Activated CD4-positive, alpha-beta T cell treated with anti-CD3 and anti-CD28 coated beads, Interleukin-2, amount 50 U/mL, for 48 hours (primary cell): ENCODE data around the gene ETFA.

Experiments used
- DNase-seq, 2 experiments: peaks; one replicate each; pipeline ENCODE4 v3.0.0-alpha.2; 2020

Gene ETFA

DNA sequence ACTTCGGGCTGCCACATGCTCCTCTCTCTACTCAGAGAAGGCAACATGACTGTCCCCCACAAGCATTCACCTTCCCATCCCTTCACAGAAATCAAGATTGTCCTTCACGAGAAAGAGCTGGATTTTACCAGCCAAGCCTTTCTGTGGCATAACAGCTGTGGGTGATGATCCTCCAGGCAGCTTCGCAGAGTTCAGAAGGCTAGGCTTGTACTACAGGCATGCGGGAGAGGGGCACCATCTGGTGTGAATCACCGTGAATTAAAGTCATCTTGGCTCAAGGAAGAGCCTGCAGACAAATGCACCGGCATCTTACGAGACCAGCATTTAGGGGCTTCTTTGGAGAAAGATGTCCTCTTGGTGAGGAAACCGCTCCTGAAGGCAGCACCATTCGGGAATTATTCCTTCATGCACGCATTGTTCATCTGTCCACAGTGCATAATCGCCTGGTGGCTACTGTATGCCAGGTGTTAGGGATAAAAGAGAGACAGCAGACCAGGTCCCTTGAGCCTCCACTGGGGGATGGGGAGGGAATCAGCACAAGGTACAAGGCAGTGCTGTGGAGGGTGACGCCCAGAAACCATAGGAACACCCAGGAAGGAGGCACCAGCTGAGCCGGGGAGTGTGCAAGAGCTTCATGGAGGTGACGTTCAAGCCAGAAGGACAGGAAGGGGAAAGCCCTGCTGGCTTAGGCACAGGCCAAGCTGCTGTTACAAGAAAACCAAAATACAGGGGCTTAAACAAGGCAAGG is 142.9 kb downstream of the ETFA start:
- no peak for DNase-seq

DNA sequence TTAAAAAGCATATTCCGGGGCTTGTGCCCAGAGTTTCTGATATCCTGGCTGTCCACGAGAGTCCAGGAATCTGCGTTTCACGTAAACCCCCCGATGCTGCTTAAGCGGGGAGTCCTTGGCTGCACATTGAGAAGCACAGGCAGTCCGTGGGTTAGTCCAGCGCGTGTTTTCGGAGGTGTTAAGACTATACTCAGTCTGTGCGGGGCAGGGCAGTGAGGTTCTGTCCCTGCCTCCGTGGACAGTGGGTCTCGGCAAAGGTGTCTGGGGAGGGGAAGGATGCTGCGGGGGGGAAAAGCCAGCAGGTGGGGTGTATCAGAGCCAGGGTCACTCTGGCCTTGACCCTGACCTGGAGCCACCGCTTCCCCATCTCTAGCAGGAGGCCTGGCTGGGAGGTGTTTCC is 145.3 kb downstream of the ETFA start:
- DNase-seq, result no peak
